Measurements from ENCODE around the gene BTBD9. TPM values are rescaled to one million over a fixed set of nuclear protein-coding genes. Genes with fewer than 3 reads are reported as not detected.

BTBD9 gene
- total RNA-seq, 1 donor from 2014 or later: 9.9 TPM

GRCh38 chr6:38603496-38603895, 36.2 kb downstream of the BTBD9 start:
- Histone ChIP-seq H3K36me3 (no peaks in the 10 kb centered on the region), H3K27ac (no peak overlapping the region), H3K27me3 (no peaks in the 10 kb centered on the region), H3K9me3 (no peaks in the 10 kb centered on the region), H3K4me3 (no peak overlapping the region), H3K4me1 (no peaks in the 10 kb centered on the region)
- no peak for DNase-seq (ENCODE audit: low spot score in 2 of 2)
- TF ChIP-seq, protein P1, sequence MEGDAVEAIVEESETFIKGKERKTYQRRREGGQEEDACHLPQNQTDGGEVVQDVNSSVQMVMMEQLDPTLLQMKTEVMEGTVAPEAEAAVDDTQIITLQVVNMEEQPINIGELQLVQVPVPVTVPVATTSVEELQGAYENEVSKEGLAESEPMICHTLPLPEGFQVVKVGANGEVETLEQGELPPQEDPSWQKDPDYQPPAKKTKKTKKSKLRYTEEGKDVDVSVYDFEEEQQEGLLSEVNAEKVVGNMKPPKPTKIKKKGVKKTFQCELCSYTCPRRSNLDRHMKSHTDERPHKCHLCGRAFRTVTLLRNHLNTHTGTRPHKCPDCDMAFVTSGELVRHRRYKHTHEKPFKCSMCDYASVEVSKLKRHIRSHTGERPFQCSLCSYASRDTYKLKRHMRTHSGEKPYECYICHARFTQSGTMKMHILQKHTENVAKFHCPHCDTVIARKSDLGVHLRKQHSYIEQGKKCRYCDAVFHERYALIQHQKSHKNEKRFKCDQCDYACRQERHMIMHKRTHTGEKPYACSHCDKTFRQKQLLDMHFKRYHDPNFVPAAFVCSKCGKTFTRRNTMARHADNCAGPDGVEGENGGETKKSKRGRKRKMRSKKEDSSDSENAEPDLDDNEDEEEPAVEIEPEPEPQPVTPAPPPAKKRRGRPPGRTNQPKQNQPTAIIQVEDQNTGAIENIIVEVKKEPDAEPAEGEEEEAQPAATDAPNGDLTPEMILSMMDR (IDR thresholded peaks at IDR 0.05): no peak
- intact Hi-C loops (cut with DNase I): no loop called here

DNA sequence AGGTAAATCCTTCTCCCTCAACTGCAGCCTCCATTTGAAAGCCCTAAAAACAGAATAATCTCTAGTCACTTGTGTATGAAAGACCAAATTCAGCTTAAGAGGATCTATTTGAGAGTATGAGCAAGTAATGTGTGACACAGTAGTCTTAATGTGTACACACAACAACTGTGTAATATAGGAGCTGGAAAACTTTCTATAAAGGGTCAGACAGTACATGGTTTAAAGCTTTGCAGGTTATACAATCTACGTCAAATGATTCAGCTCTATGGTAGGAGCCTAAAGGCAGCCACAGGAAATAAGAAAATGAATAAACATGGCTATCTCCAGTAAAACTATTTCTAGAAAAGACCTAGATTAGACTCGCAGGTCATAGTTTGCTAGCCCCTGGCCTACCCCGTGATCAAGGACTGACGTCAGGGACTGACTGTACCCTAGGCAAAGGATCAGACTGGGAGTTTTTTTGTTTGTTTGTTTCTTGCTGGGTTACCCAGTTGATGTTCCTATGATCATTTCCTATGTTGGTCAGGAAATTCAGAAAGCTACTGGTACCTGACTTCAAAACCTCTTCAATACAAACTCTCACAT, 39.7 kb downstream of the BTBD9 start:
- DNase-seq (ENCODE audit: low spot score in 2 of 2): no peak
- Histone ChIP-seq H3K9me3 (no peaks in the 10 kb centered on the region), H3K27ac (no peak overlapping the region), H3K27me3 (no peaks in the 10 kb centered on the region), H3K4me3 (no peak overlapping the region), H3K36me3 (no peaks in the 10 kb centered on the region), H3K4me1 (no peaks in the 10 kb centered on the region)
- TF ChIP-seq, protein P1 (IDR thresholded peaks at IDR 0.05): no peak
- intact Hi-C loops (cut with DNase I): no loop called here

GRCh38 chr6:38599261-38599660, 40.5 kb downstream of the BTBD9 start:
- intact Hi-C loops (cut with DNase I): no loop called here
- TF ChIP-seq, protein P1 (IDR thresholded peaks at IDR 0.05): no peak

GRCh38 chr6:38593998-38594665, 45.6 kb downstream of the BTBD9 start:
- Histone ChIP-seq H3K4me1 (no peaks in the 10 kb centered on the region), H3K27me3 (no peaks in the 10 kb centered on the region), H3K9me3 (no peaks in the 10 kb centered on the region), H3K36me3 (peaks cover 5 to 32% of the 10 kb centered on the region in 2 donors), H3K4me3 (no peak overlapping the region), H3K27ac (no peak overlapping the region)
- intact Hi-C loops (cut with DNase I): no loop called here
- DNase-seq (ENCODE audit: low spot score in 2 of 2): no peak
- TF ChIP-seq, protein P1 (IDR thresholded peaks at IDR 0.05): no peak

More at GRCh38 chr6:38599261-38599660, 40.5 kb downstream of the BTBD9 start:
- H3K9me3 ChIP-seq: no peaks in the 10 kb centered on the region
- H3K27me3 ChIP-seq: no peaks in the 10 kb centered on the region
- H3K4me1 ChIP-seq: no peaks in the 10 kb centered on the region
- no peak overlapping the region for H3K27ac ChIP-seq
- H3K4me3 ChIP-seq: no peak overlapping the region
- no peak for DNase-seq (ENCODE audit: low spot score in 2 of 2)
- no peaks in the 10 kb centered on the region for H3K36me3 ChIP-seq

DNA sequence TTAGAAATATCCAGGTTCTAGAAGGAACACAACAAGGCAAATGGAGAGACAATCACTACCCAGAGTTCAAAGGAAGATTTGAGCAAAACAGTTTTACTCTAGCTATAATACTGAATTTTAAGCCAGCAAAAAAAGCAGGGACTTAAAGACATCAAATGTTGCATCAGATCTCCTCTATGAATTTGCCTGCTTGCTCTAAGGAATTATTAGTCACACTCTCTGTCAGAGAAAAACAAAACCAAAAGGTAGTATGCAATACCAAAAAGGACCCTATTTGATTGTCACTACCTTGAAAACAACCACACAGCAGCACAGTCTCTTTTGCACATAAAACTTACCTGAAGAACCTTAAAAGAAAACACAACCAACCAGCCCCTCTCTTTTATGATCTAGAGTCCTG, 46.3 kb downstream of the BTBD9 start:
- Histone ChIP-seq H3K36me3 (peaks cover 5 to 32% of the 10 kb centered on the region in 2 donors), H3K27ac (no peak overlapping the region), H3K9me3 (no peaks in the 10 kb centered on the region), H3K27me3 (no peaks in the 10 kb centered on the region), H3K4me3 (no peak overlapping the region), H3K4me1 (no peaks in the 10 kb centered on the region)
- TF ChIP-seq, protein P1 (IDR thresholded peaks at IDR 0.05): no peak
- no peak for DNase-seq (ENCODE audit: low spot score in 2 of 2)
- intact Hi-C loops (cut with DNase I): no loop called here

Measured in ascending aorta (tissue), 2 donors.